Activated T-cell treated with anti-CD3 and anti-CD28 coated beads, Interleukin-2, amount 50 U/mL, for 48 hours (primary cell): ENCODE measurements around the gene NEDD4L.
"Not testable (repeated sequence)": the region's sequence is repeated elsewhere in the genome, so short reads cannot be mapped to it uniquely, and the experiment has no call there.

ENCODE experiments used
- DNase-seq, 2 experiments: peaks; one replicate each; pipeline ENCODE4 v3.0.0-alpha.2; 2020

The NEDD4L gene

DNA sequence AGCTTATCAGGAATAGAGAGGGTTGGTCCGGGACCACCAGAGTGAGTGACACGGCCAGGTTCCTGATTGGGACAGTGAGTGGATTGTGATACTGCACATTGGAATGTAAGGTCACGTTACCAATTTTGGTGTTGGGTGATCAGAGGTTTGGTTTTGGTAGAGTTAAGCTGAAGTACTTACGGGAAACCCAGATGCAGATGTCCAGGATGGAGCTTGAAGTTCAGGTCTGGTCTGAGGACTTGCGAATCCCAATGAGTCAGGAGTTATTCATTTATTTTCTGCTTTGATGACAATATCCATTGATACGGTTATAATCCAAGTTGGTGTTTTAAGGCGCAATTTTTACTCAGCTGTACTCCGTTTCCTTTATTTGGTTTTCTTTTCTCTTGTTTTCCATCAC is 311.2 kb downstream of the NEDD4L start:
- no peak for DNase-seq

- no peak for DNase-seq
Observed at GRCh38 chr18:58359218-58359617, 315.2 kb downstream of the NEDD4L start.

GRCh38 chr18:58359620-58360019 is 315.6 kb downstream of the NEDD4L start:
- DNase-seq = no peak

DNA sequence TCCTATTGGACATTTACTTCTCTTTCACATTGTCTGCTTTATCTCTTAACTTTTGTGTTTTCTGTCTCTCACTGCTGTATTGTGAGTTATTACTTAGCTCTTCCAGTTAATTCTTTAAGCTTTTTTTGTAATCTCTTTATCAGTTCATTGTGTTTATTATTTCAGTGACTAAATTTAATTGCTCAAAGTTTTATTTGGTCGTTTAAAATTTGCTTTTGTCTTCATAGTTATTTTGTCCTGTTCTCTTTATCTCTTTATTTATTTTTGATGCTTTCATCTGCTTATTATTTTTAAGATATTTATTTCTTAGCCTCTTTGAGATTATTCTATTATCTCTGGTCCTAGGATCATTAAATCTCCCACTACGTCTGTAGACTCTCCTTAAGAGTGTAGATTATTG is 316.3 kb downstream of the NEDD4L start:
- DNase-seq = no peak

DNA sequence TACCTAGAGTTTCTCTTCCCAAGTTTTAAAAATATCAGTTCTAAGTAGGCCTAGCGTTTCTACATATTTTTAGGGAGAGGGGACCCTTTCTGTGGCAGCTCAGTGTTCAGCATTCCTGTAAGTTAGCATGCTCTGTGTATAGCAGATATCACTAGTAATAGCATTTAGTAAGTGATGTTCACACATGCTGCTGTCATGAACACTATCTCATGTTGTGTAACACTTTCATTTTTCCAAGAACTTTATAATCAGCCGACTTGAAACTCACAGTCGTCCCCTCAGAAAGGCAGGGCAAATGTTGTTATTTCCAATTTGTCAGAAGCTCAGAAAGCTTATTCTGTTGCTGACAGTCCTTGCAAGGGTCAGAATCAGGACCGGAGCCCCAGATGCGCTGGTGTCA is 317.2 kb downstream of the NEDD4L start:
- no peak for DNase-seq

DNA sequence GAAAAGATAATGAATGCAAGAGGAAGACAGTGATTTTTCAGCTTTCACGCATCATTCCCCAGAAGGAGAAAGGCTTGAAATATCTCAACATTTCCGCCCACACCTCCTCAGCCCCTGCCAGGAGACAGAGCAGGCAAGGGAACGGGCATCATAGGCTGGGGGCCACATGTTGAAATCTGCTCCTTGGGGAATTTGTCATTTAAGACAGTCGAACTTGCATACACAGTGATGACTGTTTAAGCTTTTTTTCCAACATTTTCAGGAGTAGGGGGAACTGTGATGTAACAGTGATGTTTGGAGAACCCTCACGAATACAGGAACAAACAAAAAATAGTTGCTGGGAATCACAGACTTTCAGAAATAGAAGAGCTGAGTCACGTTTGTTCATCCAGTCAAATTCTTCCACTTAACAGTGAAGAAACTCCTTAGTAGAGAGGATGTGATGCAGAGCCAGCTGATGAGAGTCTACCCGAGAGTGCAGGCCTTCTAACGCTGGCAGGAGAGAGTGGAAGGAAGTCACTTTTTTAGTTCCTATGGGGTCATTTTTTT is 318.1 kb downstream of the NEDD4L start:
- DNase-seq = no peak

DNA sequence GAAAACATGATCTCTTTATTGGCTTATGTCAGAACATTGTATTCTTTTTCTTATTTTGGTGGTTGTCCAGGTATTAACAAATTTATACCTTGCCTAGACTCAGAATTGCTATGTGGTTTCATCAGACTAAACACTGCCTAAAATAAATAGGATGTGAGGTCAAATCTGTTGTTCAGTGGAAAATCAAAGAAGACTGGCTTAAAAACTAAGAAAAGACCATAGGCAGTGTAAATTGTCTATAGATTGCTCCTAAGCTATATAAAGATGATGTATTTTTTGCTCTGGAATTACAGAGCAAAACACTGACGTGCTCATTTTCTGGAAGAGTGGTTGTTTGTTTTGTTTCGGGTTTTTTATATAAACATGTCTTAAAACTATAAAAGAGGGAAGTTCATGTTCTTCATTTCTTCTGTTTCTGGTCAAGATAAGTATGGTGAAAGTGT is 318.8 kb downstream of the NEDD4L start:
- DNase-seq = no peak

DNA sequence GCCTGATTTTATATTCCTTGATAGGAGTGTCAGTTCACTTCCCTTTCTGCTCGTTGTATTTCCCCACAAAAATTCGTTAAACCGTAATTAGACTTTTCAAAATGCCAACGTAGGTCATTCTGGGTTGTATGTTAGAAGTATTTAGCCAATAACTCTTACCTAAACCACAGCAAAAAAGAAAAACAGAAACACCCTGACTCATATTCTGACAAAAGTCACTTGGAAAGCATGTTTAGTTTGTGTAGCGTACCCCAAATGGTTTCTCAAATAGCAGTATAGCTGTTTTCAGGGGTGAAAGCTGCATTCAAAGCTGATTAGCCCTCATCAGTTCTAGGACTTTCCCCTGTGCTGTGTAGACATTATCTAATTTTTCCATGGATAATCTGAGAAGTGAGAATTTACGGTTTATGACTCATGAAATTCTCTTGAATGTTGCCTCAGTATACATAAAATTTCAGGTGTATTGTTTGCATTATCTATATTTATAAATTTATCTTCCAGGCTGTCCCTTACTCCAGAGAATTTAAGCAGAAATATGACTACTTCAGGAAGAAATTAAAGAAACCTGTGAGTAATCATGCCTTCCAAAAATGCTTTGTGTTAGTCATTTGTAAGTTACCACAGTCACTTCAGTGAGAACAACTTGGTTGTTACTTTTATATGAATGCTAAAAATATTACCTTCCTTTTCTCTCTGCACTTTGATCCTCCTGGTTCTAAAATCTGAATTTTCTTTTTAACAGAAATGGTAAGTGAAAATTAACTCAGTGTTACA is 319.9 kb downstream of the NEDD4L start:
- DNase-seq = no peak

- no peak for DNase-seq
Observed at GRCh38 chr18:58364876-58365528, 321.0 kb downstream of the NEDD4L start.

- no peak for DNase-seq
Observed at GRCh38 chr18:58367425-58368140, 323.6 kb downstream of the NEDD4L start.

GRCh38 chr18:58369616-58370015 is 325.6 kb downstream of the NEDD4L start:
- DNase-seq = no peak

DNA sequence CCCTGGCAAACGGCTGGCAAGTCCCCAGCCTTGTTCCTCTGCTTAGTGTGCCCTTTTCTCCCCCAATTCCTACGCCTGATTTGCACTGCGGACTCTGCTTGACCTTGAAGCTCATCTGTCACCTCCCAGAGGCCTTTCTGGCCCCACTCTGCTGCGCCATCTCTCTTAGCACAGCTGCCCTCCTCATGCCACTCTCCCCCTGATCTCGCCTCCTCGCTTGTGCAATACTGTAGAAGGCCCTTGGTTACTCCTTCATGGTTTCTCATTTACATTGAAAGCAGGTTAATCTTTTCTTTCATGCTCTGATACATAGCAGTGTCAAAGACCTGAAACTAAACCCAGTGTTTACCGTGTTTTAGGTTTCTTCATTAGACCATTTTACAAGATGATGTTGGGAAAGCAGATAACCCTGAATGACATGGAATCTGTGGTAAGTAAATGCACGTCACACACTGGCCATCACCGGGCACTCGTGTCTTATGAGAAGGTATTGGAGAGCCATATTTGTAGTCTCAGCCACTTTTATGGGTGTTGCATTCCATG is 326.1 kb downstream of the NEDD4L start:
- no peak for DNase-seq

DNA sequence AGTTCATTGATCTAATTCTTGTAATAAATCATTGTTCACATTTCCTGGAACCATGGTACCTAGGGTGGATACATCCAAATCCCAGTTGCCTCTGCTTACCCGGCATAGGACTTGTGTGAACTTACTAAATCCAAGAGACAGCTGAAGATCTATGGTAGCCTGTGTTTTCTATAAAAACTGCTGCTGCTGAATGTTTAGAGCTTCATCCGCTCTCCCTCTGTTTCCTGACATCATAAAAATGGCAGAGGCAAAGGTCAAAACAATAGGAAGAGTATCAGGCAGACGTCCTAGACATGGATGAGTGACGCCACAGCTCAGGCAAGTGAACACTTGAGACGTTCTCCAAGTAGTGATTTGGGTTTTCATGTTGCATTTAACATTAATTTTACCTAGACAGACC is 326.6 kb downstream of the NEDD4L start:
- DNase-seq = no peak

GRCh38 chr18:58373481-58373880 is 329.5 kb downstream of the NEDD4L start:
- DNase-seq = no peak

GRCh38 chr18:58375051-58375450 is 331.0 kb downstream of the NEDD4L start:
- no peak for DNase-seq

- DNase-seq = no peak
Observed at GRCh38 chr18:58378411-58379379, 334.7 kb downstream of the NEDD4L start.

GRCh38 chr18:58379443-58379842 is 335.4 kb downstream of the NEDD4L start:
- DNase-seq = no peak

DNA sequence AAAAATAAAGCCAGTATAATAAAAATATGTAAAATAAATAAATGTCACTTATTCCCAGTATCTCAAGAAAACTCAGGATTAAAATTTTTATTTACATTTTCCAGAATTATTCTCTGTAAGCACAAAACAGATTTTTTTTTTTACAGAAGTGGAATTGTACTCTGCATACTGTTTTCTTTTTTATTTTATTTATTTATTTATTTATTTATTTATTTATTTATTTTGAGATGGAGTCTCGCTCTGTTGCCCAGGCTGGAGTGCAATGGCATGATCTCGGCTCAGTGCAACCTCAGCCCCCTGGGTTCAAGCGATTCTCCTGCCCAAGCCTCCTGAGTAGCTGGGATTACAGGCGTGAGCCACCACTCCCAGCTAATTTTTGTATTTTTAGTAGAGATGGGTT is 336.1 kb downstream of the NEDD4L start:
- not testable (repeated sequence) for DNase-seq

DNA sequence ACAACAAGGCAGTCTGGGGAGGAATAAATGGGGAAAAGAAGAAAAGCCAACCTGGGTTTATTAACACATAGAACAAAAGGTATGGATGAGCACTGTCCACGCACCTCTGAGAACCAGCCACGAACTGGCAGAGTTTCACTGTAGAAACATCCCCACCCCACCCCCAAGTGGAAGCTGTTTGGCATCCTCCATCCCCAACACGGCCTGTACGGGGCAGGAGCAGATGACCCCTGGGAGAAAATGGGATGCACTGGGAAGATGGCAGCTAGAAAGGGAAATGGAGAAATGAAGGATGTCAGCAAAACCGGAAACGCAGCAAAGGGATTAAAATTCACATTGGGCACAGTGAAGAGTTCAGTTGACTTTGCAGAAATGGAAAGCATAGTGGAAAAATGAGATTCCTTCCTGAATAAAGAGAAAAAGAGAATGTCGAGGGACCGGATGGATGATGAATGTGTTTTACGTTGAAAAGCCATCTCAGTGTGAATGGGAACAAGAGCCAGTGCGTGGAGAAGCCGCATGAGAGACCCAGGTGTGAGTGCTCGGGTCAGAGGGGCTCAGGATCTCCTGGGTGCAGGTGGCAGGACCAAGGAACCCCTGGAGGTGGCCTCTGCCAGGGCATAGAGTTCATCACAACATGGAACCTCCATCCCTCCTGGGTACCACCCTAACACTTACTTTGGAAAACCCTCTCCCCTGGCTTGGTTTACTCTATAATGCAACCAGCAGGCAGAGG is 337.8 kb downstream of the NEDD4L start:
- no peak for DNase-seq

DNA sequence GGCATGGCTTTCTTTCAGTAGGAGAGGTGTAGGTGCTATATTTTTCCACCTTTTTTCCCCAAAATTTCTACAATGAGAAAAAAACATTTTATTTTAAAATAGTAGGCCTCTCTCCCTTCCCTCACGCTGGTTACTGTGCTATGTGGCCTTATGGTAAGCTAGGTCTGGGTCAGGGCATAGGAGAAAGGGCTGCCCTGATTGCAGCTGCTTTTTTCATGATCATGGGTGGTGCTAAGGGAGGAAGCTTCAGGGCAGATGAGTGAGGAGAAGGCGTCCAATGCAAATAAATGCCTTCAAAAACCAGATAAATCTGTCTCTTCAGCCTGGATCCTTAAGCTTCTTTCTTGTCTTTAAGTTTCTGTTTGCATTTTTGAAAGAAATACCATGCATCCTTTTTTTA is 338.4 kb downstream of the NEDD4L start:
- no peak for DNase-seq

DNA sequence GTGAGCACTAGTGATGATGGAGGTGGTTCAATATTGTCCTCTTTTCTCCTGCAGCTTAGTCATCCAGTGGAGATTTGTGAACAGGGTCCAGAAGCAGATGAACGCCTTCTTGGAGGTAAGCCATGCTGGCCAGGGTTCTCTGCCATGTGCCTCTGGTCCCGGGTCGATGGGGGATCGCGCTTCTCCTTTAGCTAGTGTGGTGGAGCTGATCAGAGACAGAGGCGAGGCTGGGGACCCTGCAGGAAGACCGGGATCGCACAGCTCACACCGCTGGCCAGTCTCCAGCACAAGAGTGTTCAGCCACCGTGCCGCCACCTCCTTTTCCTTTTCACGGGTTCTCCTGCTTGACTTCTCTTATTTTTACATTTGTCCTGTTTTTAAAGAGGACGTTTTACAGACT is 341.4 kb downstream of the NEDD4L start:
- no peak for DNase-seq
